Measurements from ENCODE around the gene GALNT6.

GRCh38 chr12:51403681-51404136, 12.5 kb upstream of the GALNT6 start:
- TF ChIP-seq CTCF (conservative IDR thresholded peaks at IDR 0.05 in 1 of 2, IDR thresholded peaks at IDR 0.05 in 1 of 2; ENCODE audit: low read depth in 1 of 2, low read length in 2 of 2) = no peak
- TF ChIP-seq EZH2 (IDR thresholded peaks at IDR 0.05; ENCODE audit: low read length, missing control alignments) = no peak
